Skeletal muscle satellite cell (primary cell): ENCODE data around the gene SREK1. TPM values are rescaled to one million over a fixed set of nuclear protein-coding genes. Genes with fewer than 3 reads are reported as not detected.
"Not testable (repeated sequence)": the region's sequence is repeated elsewhere in the genome, so short reads cannot be mapped to it uniquely, and the experiment has no call there.

Experiments
- H3K27me3 ChIP-seq: 2 replicates; pipeline ENCODE4 v1.7.0; 2013; ENCODE audit warnings: low read length; ENCODE audit not compliant: control insufficient read depth, insufficient read depth
- H3K36me3 ChIP-seq: 2 replicates; pipeline ENCODE4 v1.7.0; 2013; ENCODE audit warnings: mild to moderate bottlenecking, control low read depth, low read length; ENCODE audit not compliant: insufficient read depth
- H3K4me1 ChIP-seq: 2 replicates; pipeline ENCODE4 v1.7.0; 2013; ENCODE audit warnings: low read length; ENCODE audit not compliant: control insufficient read depth, insufficient read depth
- H3K4me2 ChIP-seq: 2 replicates; pipeline ENCODE4 v1.7.0; 2013; ENCODE audit warnings: mild to moderate bottlenecking, low read length
- H3K4me3 ChIP-seq: 2 replicates; pipeline ENCODE4 v1.7.0; 2013; ENCODE audit warnings: low read length
- H3K9ac ChIP-seq: 2 replicates; pipeline ENCODE4 v1.7.0; 2013; ENCODE audit warnings: mild to moderate bottlenecking, low read depth, low read length, moderate library complexity
- H3K9me3 ChIP-seq: replicated peaks from 2 replicates; pipeline ENCODE4 v1.7.0; 2013; ENCODE audit warnings: mild to moderate bottlenecking, control low read depth, low read length
- total RNA-seq: library from RNA; depleted of rRNA; stranded (reverse); fragments of >200 nt; gene quantifications from 2 replicates; pipeline ENCODE4 v1.2.3, GENCODE V29; 2012; rRNA removed

Gene SREK1
- total RNA-seq, result 30.8 and 51.5 TPM in 2 replicates

GRCh38 chr5:66144074-66144833, at the start of gene SREK1:
Gene SREK1 (plus strand): TSS chr5:66144300. CDS start chr5:66144377, 77 bp downstream.
- H3K4me2 ChIP-seq, result peak within 1 kb of the TSS; percentile 83
- H3K27me3 ChIP-seq, result no peaks in the 10 kb centered on the region
- peaks cover 23% of the 10 kb centered on the region for H3K4me1 ChIP-seq
- peak within 1 kb of the TSS; percentile 97 for H3K9ac ChIP-seq
- H3K36me3 ChIP-seq, result no peaks in the 10 kb centered on the region
- no peaks in the 10 kb centered on the region for H3K9me3 ChIP-seq
- peak within 1 kb of the TSS; percentile 95 for H3K4me3 ChIP-seq

- H3K27me3 ChIP-seq, result no peaks in the 10 kb centered on the region
- H3K4me1 ChIP-seq, result no peaks in the 10 kb centered on the region
- no peak overlapping the region for H3K4me3 ChIP-seq
- H3K36me3 ChIP-seq, result peaks cover 25% of the 10 kb centered on the region
- no peak overlapping the region for H3K4me2 ChIP-seq
- peaks cover 26% of the 10 kb centered on the region for H3K9me3 ChIP-seq
- H3K9ac ChIP-seq, result no peak overlapping the region
Measured at GRCh38 chr5:66100851-66101250, 43.2 kb upstream of the SREK1 start.

- Histone ChIP-seq H3K9ac (no peak overlapping the region), H3K27me3 (no peaks in the 10 kb centered on the region), H3K4me3 (no peak overlapping the region), H3K36me3 (no peaks in the 10 kb centered on the region), H3K4me1 (no peaks in the 10 kb centered on the region), H3K4me2 (no peak overlapping the region), H3K9me3 (no peaks in the 10 kb centered on the region)
Measured at GRCh38 chr5:66113160-66113559, 30.9 kb upstream of the SREK1 start.

- Histone ChIP-seq H3K9ac (no peak overlapping the region), H3K27me3 (no peaks in the 10 kb centered on the region), H3K4me2 (no peak overlapping the region), H3K4me3 (no peak overlapping the region), H3K9me3 (no peaks in the 10 kb centered on the region), H3K36me3 (no peaks in the 10 kb centered on the region), H3K4me1 (peaks cover 4% of the 10 kb centered on the region)
Measured at GRCh38 chr5:66118304-66118703, 25.8 kb upstream of the SREK1 start.

- Histone ChIP-seq H3K4me1 (peaks cover 4% of the 10 kb centered on the region), H3K4me3 (no peak overlapping the region), H3K9ac (no peak overlapping the region), H3K36me3 (no peaks in the 10 kb centered on the region), H3K27me3 (no peaks in the 10 kb centered on the region), H3K9me3 (no peaks in the 10 kb centered on the region), H3K4me2 (no peak overlapping the region)
Measured at GRCh38 chr5:66122379-66123034, 21.6 kb upstream of the SREK1 start.

- Histone ChIP-seq H3K9me3 (no peaks in the 10 kb centered on the region), H3K36me3 (no peaks in the 10 kb centered on the region), H3K4me2 (no peak overlapping the region), H3K4me3 (no peak overlapping the region), H3K9ac (no peak overlapping the region), H3K4me1 (no peaks in the 10 kb centered on the region), H3K27me3 (no peaks in the 10 kb centered on the region)
Measured at GRCh38 chr5:66129144-66129543, 15.0 kb upstream of the SREK1 start.

GRCh38 chr5:66130493-66130892, 13.6 kb upstream of the SREK1 start:
- no peak overlapping the region for H3K4me2 ChIP-seq
- no peaks in the 10 kb centered on the region for H3K9me3 ChIP-seq
- H3K9ac ChIP-seq, result no peak overlapping the region
- no peak overlapping the region for H3K4me3 ChIP-seq
- no peaks in the 10 kb centered on the region for H3K36me3 ChIP-seq
- no peaks in the 10 kb centered on the region for H3K27me3 ChIP-seq
- no peaks in the 10 kb centered on the region for H3K4me1 ChIP-seq

- Histone ChIP-seq H3K27me3 (no peaks in the 10 kb centered on the region), H3K4me3 (no peak overlapping the region), H3K36me3 (no peaks in the 10 kb centered on the region), H3K4me1 (no peaks in the 10 kb centered on the region), H3K9me3 (no peaks in the 10 kb centered on the region), H3K4me2 (no peak overlapping the region), H3K9ac (no peak overlapping the region)
Measured at GRCh38 chr5:66134407-66134861, 9.7 kb upstream of the SREK1 start.

- Histone ChIP-seq H3K4me3 (no peak overlapping the region), H3K27me3 (no peaks in the 10 kb centered on the region), H3K4me2 (no peak overlapping the region), H3K36me3 (no peaks in the 10 kb centered on the region), H3K9me3 (no peaks in the 10 kb centered on the region), H3K9ac (no peak overlapping the region), H3K4me1 (no peaks in the 10 kb centered on the region)
Measured at GRCh38 chr5:66136053-66136452, 8.0 kb upstream of the SREK1 start.

GRCh38 chr5:66136944-66137343, 7.2 kb upstream of the SREK1 start:
- H3K4me2 ChIP-seq, H3K9me3 ChIP-seq, H3K36me3 ChIP-seq, H3K4me3 ChIP-seq, H3K9ac ChIP-seq, H3K4me1 ChIP-seq, H3K27me3 ChIP-seq: not testable (repeated sequence)

GRCh38 chr5:66138637-66139317, 5.3 kb upstream of the SREK1 start:
- Histone ChIP-seq H3K27me3 (no peaks in the 10 kb centered on the region), H3K9ac (no peak overlapping the region), H3K4me1 (peaks cover 7% of the 10 kb centered on the region), H3K36me3 (no peaks in the 10 kb centered on the region), H3K9me3 (no peaks in the 10 kb centered on the region), H3K4me3 (no peak overlapping the region), H3K4me2 (no peak overlapping the region)
